Transverse colon (tissue), 4 donors: ENCODE measurements around the gene AASDH.

ENCODE experiments used
- EP300 ChIP-seq: sonication (generic); formaldehyde crosslinking; IDR thresholded peaks from one replicate; pipeline ENCODE4 v1.6.1; 2017; ENCODE audit warnings: antibody characterized with exemption, low read depth
- POLR2A ChIP-seq: fragments of 450-650 bp; IDR thresholded peaks from one replicate; pipeline ENCODE4 v1.6.1; 2016; ENCODE audit warnings: antibody characterized with exemption, mild to moderate bottlenecking, moderate library complexity
- POLR2AphosphoS5 ChIP-seq, 3 donors: sonication (generic); formaldehyde crosslinking; IDR thresholded peaks; one replicate each; pipeline ENCODE4 v1.6.1; 2016; ENCODE audit warnings: antibody characterized with exemption in 3 of 3
- TF ChIP-seq, protein P1 (sequence below), 5 experiments: fragments of 200-600 bp in 3 of 5; fragments of 450-650 bp in 2 of 5; sonication (generic) in 3 of 5; IDR thresholded peaks; 1 replicate in 2 of 5; 2 replicates in 3 of 5; pipeline ENCODE4 v1.5.1; 2016 to 2017; ENCODE audit warnings: antibody characterized with exemption in 5 of 5, inconsistent platforms in 3 of 5, mild to moderate bottlenecking in 2 of 5, moderate library complexity in 1 of 5

DNA sequence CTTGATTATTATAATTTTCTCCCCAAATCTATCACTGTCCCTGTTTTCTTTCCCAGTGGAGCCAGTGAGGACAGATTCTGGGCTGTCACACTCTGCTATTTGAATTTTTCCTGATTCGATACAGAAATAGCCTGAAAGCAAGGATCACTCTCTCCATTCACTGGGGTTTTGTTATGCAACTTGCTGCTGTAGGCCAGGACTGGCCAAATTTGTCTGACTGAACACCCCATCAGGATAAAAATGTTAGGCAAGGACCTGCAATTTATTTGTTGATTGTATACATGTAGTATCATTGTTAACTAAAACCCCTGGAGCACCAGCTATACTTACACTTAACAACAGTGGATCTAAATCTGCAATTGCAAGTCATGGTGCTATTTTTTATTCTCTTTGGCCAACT, 68.7 kb downstream of the AASDH start:
- TF ChIP-seq, protein P1, sequence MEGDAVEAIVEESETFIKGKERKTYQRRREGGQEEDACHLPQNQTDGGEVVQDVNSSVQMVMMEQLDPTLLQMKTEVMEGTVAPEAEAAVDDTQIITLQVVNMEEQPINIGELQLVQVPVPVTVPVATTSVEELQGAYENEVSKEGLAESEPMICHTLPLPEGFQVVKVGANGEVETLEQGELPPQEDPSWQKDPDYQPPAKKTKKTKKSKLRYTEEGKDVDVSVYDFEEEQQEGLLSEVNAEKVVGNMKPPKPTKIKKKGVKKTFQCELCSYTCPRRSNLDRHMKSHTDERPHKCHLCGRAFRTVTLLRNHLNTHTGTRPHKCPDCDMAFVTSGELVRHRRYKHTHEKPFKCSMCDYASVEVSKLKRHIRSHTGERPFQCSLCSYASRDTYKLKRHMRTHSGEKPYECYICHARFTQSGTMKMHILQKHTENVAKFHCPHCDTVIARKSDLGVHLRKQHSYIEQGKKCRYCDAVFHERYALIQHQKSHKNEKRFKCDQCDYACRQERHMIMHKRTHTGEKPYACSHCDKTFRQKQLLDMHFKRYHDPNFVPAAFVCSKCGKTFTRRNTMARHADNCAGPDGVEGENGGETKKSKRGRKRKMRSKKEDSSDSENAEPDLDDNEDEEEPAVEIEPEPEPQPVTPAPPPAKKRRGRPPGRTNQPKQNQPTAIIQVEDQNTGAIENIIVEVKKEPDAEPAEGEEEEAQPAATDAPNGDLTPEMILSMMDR (IDR thresholded peaks at IDR 0.05), result no peak
- TF ChIP-seq POLR2A, result no peak
- TF ChIP-seq POLR2AphosphoS5 (IDR thresholded peaks at IDR 0.05), result no peak
- TF ChIP-seq EP300, result no peak
